ENCODE measurements around the gene STK32C. TPM values are rescaled to one million over a fixed set of nuclear protein-coding genes. Genes with fewer than 3 reads are reported as not detected.

The STK32C gene
- 12.2 and 14.9 TPM in 2 replicates for total RNA-seq

DNA sequence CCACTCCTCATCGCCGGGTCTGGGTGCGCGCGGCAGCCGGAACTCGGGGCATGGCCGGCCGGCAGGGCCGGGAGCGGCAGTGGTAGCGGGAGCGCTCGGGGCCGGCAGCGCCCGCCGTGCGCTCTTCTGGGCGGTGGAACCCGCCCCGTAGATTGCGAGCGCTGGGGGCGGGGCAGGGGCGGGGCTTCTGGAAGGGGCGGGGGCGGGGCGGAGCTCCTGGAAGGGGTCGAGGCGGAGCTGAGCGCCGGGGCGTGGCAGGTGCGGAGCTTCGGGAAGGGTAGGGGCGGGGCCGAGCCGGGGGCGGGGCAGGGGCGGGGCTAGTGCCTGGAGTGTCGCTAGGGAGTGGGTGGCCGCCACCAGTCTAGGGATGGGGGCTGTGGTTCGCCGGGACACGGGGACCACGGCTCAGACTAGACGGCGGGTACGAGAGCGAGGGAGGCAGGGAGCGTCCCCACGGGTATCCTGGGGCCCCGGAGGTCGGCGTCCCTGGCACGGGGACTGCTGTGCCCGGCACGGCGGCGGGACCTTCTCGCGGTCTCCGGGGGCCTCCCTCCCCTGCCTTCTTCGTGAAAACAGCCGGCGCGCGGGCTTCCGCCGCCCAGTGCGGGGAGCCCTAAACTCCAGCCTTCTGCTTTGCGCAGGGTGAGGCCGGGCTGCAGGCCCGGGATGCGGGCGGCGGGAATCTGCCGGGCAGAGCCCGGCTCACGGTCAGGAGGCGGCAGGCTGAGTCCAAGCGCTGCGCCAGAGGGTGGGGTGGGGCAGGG, at the start of gene STK32C:
Gene STK32C (minus strand): TSS at position 128 of the 764 bp plus-strand sequence. CDS start 117 bp downstream, at position 11.
- peak within 1 kb of the TSS; percentile 55 for H3K4me3 ChIP-seq (ENCODE audit: low read depth, low read length)
- no peaks in the 10 kb centered on the region for H3K36me3 ChIP-seq (ENCODE audit: control insufficient read depth, insufficient read depth, low read length)
- peaks cover 8% of the 10 kb centered on the region for H3K27me3 ChIP-seq (ENCODE audit: control insufficient read depth, insufficient read depth, low read length)
- TF ChIP-seq, protein P1, sequence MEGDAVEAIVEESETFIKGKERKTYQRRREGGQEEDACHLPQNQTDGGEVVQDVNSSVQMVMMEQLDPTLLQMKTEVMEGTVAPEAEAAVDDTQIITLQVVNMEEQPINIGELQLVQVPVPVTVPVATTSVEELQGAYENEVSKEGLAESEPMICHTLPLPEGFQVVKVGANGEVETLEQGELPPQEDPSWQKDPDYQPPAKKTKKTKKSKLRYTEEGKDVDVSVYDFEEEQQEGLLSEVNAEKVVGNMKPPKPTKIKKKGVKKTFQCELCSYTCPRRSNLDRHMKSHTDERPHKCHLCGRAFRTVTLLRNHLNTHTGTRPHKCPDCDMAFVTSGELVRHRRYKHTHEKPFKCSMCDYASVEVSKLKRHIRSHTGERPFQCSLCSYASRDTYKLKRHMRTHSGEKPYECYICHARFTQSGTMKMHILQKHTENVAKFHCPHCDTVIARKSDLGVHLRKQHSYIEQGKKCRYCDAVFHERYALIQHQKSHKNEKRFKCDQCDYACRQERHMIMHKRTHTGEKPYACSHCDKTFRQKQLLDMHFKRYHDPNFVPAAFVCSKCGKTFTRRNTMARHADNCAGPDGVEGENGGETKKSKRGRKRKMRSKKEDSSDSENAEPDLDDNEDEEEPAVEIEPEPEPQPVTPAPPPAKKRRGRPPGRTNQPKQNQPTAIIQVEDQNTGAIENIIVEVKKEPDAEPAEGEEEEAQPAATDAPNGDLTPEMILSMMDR (IDR thresholded peaks at IDR 0.05; ENCODE audit: insufficient read depth, low read length, poor library complexity, severe bottlenecking): no peak
- DNase-seq (ENCODE audit: low read depth): no peak

DNA sequence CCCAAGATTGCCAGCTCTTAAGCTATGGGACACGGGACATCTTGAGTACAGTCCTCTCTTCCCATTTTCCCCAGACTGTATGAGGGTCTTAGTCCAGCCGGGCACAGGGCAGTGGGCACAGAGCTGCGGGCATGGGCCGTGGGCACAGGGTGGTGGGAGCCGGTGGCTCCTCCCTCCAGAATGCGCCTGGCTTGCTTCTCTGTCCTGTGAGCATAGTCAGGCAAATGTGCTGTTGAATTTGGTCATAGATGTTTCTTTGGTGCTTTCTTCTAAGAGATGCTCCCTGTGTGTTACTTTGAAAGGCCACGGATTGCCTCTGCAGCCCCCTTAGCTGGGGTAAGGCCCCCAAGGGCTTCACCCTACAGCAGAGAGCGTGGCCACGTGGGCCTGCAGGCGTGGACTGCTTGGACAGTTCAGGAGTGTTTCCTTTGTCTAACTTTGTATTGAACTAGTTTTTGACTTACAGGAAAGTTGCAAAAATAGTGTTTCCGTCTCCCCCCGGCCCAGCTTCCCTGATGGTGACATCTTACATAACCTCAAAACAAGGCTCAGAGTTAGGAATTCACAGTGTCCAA, 49.0 kb upstream of the STK32C start:
- Histone ChIP-seq H3K36me3 (ENCODE audit: control insufficient read depth, insufficient read depth, low read length) (no peaks in the 10 kb centered on the region), H3K27me3 (ENCODE audit: control insufficient read depth, insufficient read depth, low read length) (no peaks in the 10 kb centered on the region), H3K4me3 (ENCODE audit: low read depth, low read length) (no peak overlapping the region)
- TF ChIP-seq, protein P1 (IDR thresholded peaks at IDR 0.05; ENCODE audit: insufficient read depth, low read length, poor library complexity, severe bottlenecking): no peak
- DNase-seq (ENCODE audit: low read depth): no peak

DNA sequence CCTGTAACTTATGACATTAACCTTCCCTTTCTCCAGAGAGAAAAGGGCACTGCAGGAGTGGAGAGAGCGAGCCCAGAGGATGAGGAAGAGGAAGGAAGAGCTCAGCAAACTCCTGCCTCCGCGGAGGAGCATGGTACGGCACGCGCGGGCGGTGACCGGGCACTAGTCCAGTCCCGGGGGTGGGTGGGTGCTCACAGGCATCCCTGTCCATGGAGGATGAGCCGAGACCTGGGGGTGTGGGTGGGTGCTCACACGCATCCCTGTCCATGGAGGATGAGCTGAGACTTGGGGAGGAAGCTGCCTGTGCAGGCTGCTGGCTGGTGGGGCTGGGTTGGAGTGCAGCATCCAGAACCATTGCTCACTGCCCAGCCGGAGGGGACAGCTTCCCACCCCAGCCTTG, 48.0 kb upstream of the STK32C start:
- Histone ChIP-seq H3K27me3 (ENCODE audit: control insufficient read depth, insufficient read depth, low read length) (no peaks in the 10 kb centered on the region), H3K4me3 (ENCODE audit: low read depth, low read length) (no peak overlapping the region), H3K36me3 (ENCODE audit: control insufficient read depth, insufficient read depth, low read length) (no peaks in the 10 kb centered on the region)
- TF ChIP-seq, protein P1 (IDR thresholded peaks at IDR 0.05; ENCODE audit: insufficient read depth, low read length, poor library complexity, severe bottlenecking): no peak
- DNase-seq (ENCODE audit: low read depth): no peak

DNA sequence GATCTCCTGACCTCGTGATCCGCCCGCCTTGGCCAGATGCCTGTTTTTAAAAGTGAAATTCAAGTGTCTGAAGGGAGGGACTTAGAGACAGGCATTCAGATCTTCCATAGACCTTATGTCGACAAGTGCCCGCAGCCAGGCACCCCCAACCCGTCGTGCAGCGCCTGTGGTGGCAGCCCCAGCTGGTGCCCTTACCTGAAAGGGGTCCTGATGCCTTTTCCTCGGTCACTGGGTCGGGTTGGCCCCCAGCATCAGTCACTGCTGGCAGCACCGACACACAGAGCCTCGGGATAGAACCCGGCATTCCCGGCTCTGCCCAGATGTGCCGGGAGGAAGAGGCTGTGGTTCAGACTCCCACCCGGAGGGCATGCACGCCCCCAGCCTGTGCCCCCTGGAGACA, 47.5 kb upstream of the STK32C start:
- no peak for DNase-seq (ENCODE audit: low read depth)
- no peaks in the 10 kb centered on the region for H3K36me3 ChIP-seq (ENCODE audit: control insufficient read depth, insufficient read depth, low read length)
- no peaks in the 10 kb centered on the region for H3K27me3 ChIP-seq (ENCODE audit: control insufficient read depth, insufficient read depth, low read length)
- no peak overlapping the region for H3K4me3 ChIP-seq (ENCODE audit: low read depth, low read length)
- TF ChIP-seq, protein P1 (IDR thresholded peaks at IDR 0.05; ENCODE audit: insufficient read depth, low read length, poor library complexity, severe bottlenecking): no peak

DNA sequence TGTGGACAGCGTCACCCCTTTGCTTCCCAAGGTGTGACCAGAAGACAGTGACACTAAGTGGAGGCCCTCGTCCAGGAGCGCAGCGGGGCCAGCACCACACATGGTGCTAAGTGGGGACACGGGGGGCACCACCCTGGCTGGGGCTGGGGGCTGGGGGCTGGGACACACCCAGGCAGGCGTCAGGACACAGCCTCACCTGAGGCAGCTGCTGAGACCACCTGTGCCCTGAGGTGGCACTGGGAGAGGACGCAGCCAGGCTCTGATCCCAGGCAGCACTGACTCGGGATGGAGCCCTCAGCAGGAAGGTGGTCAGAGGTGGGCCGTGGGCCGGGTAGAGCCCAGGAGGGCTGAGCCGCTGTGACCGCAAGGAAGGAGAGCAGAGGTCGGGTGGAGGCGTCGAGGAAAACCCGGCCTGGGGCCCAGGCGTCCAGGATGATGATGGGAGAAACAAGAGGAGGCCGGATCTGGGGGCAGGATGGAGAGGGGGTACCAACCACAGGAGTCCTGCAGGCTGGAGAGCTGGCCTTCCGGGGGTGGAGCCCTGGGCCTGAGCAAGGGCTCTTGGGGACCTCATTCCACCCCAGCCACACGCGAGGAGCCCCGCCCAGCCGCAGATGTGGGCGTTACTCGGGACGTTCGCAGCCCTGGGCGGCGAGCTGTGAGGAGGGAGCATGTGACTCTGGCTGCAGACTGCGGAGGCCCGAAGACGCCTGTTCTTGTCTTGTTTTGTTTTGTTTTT, 46.8 kb upstream of the STK32C start:
- H3K27me3 ChIP-seq (ENCODE audit: control insufficient read depth, insufficient read depth, low read length): no peaks in the 10 kb centered on the region
- TF ChIP-seq, protein P1 (IDR thresholded peaks at IDR 0.05; ENCODE audit: insufficient read depth, low read length, poor library complexity, severe bottlenecking): no peak
- no peaks in the 10 kb centered on the region for H3K36me3 ChIP-seq (ENCODE audit: control insufficient read depth, insufficient read depth, low read length)
- no peak overlapping the region for H3K4me3 ChIP-seq (ENCODE audit: low read depth, low read length)
- DNase-seq (ENCODE audit: low read depth): no peak

Data from kidney epithelial cell (primary cell).